HG03439 (cell line): Measurements from ENCODE around the gene GBX2.

ENCODE experiments used
- ATAC-seq: cut with Tn5 transposase; IDR thresholded peaks from one replicate; pipeline ENCODE4 v1.9.1; 2021; ENCODE audit warnings: mild to moderate bottlenecking, moderate library complexity; ENCODE audit not compliant: unreplicated experiment

Gene GBX2

GRCh38 chr2:236168110-236169080 is at the start of gene GBX2:
GBX2 (minus strand) TSS chr2:236168386; CDS start chr2:236167971, 415 bp downstream.
- ATAC-seq, result no peak

GRCh38 chr2:236217926-236218325 is 49.7 kb upstream of the GBX2 start:
- ATAC-seq, result no peak

GRCh38 chr2:236216711-236217110 is 48.5 kb upstream of the GBX2 start:
- ATAC-seq, result no peak

- no peak for ATAC-seq
Observed at GRCh38 chr2:236215761-236216333, 47.7 kb upstream of the GBX2 start.

- no peak for ATAC-seq
Observed at GRCh38 chr2:236215196-236215595, 47.0 kb upstream of the GBX2 start.

GRCh38 chr2:236214376-236214995 is 46.3 kb upstream of the GBX2 start:
- ATAC-seq, result no peak

GRCh38 chr2:236211296-236211695 is 43.1 kb upstream of the GBX2 start:
- ATAC-seq, result no peak

GRCh38 chr2:236210536-236210935 is 42.4 kb upstream of the GBX2 start:
- ATAC-seq, result no peak

GRCh38 chr2:236209996-236210395 is 41.8 kb upstream of the GBX2 start:
- no peak for ATAC-seq

- ATAC-seq, result no peak
Observed at GRCh38 chr2:236209535-236209934, 41.3 kb upstream of the GBX2 start.

GRCh38 chr2:236208019-236208926 is 40.1 kb upstream of the GBX2 start:
- ATAC-seq, result no peak

GRCh38 chr2:236207472-236207871 is 39.3 kb upstream of the GBX2 start:
- no peak for ATAC-seq

- no peak for ATAC-seq
Observed at GRCh38 chr2:236205867-236206645, 37.9 kb upstream of the GBX2 start.

- no peak for ATAC-seq
Observed at GRCh38 chr2:236204953-236205352, 36.8 kb upstream of the GBX2 start.

GRCh38 chr2:236200378-236200777 is 32.2 kb upstream of the GBX2 start:
- ATAC-seq, result no peak

- ATAC-seq, result no peak
Observed at GRCh38 chr2:236196366-236196765, 28.2 kb upstream of the GBX2 start.

- ATAC-seq, result no peak
Observed at GRCh38 chr2:236195726-236196125, 27.5 kb upstream of the GBX2 start.

GRCh38 chr2:236194786-236195185 is 26.6 kb upstream of the GBX2 start:
- no peak for ATAC-seq

- ATAC-seq, result no peak
Observed at GRCh38 chr2:236193026-236193425, 24.8 kb upstream of the GBX2 start.

- ATAC-seq, result no peak
Observed at GRCh38 chr2:236190674-236191073, 22.5 kb upstream of the GBX2 start.
